WTC11 (cell line): Measurements from ENCODE around the gene SSH2.
"Not testable (repeated sequence)": the region's sequence is repeated elsewhere in the genome, so short reads cannot be mapped to it uniquely, and the experiment has no call there.

Source experiments
- GABPB1 ChIP-seq: sonication (generic); formaldehyde crosslinking; IDR thresholded peaks from 2 replicates; pipeline ENCODE4 v1.8.1; 2023; ENCODE audit warnings: mild to moderate bottlenecking, missing genetic modification reagents
- NFYB ChIP-seq: sonication (generic); formaldehyde crosslinking; conservative IDR thresholded peaks from 2 replicates; pipeline ENCODE4 v1.8.0; 2022; ENCODE audit warnings: low read depth, missing genetic modification reagents
- TCF7 ChIP-seq: sonication (generic); formaldehyde crosslinking; IDR thresholded peaks from 2 replicates; pipeline ENCODE4 v1.8.0; 2022; ENCODE audit warnings: mild to moderate bottlenecking, low read depth, missing genetic modification reagents, moderate library complexity
- TEAD4 ChIP-seq: sonication (generic); formaldehyde crosslinking; IDR thresholded peaks from 2 replicates; pipeline ENCODE4 v1.8.0; 2022; ENCODE audit warnings: mild to moderate bottlenecking, missing genetic modification reagents
- TF ChIP-seq, protein P1 (sequence below): fragments of 200-600 bp; IDR thresholded peaks from 2 replicates; pipeline ENCODE4 v1.8.0; 2022; ENCODE audit warnings: antibody characterized with exemption
- TF ChIP-seq, protein P2 (sequence below): sonication (generic); formaldehyde crosslinking; IDR thresholded peaks from 2 replicates; pipeline ENCODE4 v1.8.1; 2022; ENCODE audit warnings: low read depth, missing genetic modification reagents, borderline replicate concordance
- TF ChIP-seq, protein P3 (sequence below): sonication (generic); formaldehyde crosslinking; IDR thresholded peaks from 2 replicates; pipeline ENCODE4 v1.8.1; 2022; ENCODE audit warnings: missing genetic modification reagents, borderline replicate concordance

DNA sequence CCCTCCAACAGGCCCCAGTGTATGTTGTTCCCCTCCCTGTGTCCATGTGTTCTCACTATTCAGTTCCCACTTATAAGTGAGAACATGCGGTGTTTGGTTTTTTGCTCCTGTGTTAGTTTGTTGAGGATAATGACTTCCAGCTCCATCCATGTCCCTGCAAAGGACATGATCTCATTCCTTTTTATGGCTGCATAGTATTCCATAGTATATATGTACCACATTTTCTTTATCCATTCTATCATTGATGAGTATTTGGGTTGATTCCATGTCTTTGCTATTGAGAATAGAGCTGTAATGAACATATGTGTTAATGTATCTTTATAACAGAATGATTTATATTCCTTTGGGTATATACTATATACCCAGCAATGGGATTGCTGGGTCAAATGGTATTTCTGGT, 27.5 kb upstream of the SSH2 start:
- not testable (repeated sequence) for TF ChIP-seq TCF7, NFYB, GABPB1, TEAD4 (CRISPR knock-in tag)
- TF ChIP-seq, protein P1, sequence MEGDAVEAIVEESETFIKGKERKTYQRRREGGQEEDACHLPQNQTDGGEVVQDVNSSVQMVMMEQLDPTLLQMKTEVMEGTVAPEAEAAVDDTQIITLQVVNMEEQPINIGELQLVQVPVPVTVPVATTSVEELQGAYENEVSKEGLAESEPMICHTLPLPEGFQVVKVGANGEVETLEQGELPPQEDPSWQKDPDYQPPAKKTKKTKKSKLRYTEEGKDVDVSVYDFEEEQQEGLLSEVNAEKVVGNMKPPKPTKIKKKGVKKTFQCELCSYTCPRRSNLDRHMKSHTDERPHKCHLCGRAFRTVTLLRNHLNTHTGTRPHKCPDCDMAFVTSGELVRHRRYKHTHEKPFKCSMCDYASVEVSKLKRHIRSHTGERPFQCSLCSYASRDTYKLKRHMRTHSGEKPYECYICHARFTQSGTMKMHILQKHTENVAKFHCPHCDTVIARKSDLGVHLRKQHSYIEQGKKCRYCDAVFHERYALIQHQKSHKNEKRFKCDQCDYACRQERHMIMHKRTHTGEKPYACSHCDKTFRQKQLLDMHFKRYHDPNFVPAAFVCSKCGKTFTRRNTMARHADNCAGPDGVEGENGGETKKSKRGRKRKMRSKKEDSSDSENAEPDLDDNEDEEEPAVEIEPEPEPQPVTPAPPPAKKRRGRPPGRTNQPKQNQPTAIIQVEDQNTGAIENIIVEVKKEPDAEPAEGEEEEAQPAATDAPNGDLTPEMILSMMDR: not testable (repeated sequence)
- TF ChIP-seq, protein P2, sequence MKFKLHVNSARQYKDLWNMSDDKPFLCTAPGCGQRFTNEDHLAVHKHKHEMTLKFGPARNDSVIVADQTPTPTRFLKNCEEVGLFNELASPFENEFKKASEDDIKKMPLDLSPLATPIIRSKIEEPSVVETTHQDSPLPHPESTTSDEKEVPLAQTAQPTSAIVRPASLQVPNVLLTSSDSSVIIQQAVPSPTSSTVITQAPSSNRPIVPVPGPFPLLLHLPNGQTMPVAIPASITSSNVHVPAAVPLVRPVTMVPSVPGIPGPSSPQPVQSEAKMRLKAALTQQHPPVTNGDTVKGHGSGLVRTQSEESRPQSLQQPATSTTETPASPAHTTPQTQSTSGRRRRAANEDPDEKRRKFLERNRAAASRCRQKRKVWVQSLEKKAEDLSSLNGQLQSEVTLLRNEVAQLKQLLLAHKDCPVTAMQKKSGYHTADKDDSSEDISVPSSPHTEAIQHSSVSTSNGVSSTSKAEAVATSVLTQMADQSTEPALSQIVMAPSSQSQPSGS (CRISPR knock-in tag): not testable (repeated sequence)
- TF ChIP-seq, protein P3, sequence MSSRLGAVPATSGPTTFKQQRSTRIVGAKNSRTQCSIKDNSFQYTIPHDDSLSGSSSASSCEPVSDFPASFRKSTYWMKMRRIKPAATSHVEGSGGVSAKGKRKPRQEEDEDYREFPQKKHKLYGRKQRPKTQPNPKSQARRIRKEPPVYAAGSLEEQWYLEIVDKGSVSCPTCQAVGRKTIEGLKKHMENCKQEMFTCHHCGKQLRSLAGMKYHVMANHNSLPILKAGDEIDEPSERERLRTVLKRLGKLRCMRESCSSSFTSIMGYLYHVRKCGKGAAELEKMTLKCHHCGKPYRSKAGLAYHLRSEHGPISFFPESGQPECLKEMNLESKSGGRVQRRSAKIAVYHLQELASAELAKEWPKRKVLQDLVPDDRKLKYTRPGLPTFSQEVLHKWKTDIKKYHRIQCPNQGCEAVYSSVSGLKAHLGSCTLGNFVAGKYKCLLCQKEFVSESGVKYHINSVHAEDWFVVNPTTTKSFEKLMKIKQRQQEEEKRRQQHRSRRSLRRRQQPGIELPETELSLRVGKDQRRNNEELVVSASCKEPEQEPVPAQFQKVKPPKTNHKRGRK (CRISPR knock-in tag): not testable (repeated sequence)
